SU-DHL-6 (cell line): ENCODE data around the gene VPS13D.

Source experiments
- H2AFZ ChIP-seq: fragments of 200-600 bp; sonication (generic); 2 replicates; pipeline ENCODE4 v1.6.1; 2014; ENCODE audit warnings: low read depth, mild to moderate bottlenecking, moderate library complexity, mixed read lengths, antibody characterized with exemption, low read length; ENCODE audit not compliant: severe bottlenecking
- H3F3A ChIP-seq: fragments of 200-600 bp; shearing (Covaris generic); 2 replicates; pipeline ENCODE4 v1.6.0; 2016; ENCODE audit warnings: antibody characterized with exemption, mild to moderate bottlenecking; ENCODE audit not compliant: insufficient read depth
- H3K27ac ChIP-seq: fragments of 200-600 bp; sonication (generic); 2 replicates; pipeline ENCODE4 v1.5.1; 2016; ENCODE audit warnings: low read depth, mild to moderate bottlenecking, low read length, moderate library complexity, mixed read lengths
- H3K27me3 ChIP-seq: fragments of 200-600 bp; sonication (generic), shearing (Covaris generic); 2 replicates; pipeline ENCODE4 v1.6.0; 2014; ENCODE audit warnings: mild to moderate bottlenecking, low read length
- H3K36me3 ChIP-seq: fragments of 200-600 bp; sonication (generic); 2 replicates; pipeline ENCODE4 v1.6.1; 2014; ENCODE audit warnings: mild to moderate bottlenecking, low read length, mixed read lengths
- H3K4me2 ChIP-seq: fragments of 300-600, 200-600 bp; shearing (Covaris generic), sonication (generic); 2 replicates; pipeline ENCODE4 v1.6.0; 2014; ENCODE audit warnings: low read length, low read depth, mild to moderate bottlenecking; ENCODE audit not compliant: poor library complexity, severe bottlenecking
- H3K4me3 ChIP-seq: fragments of 200-600 bp; sonication (generic); 2 replicates; pipeline ENCODE4 v1.5.1; 2014; ENCODE audit warnings: antibody characterized with exemption, low read length, mild to moderate bottlenecking, mixed read lengths; ENCODE audit not compliant: insufficient read depth, poor library complexity, severe bottlenecking
- H3K79me2 ChIP-seq: fragments of 200-600 bp; sonication (generic); 2 replicates; pipeline ENCODE4 v1.6.1; 2014; ENCODE audit warnings: mild to moderate bottlenecking, low read length, moderate library complexity; ENCODE audit not compliant: insufficient read depth
- H3K9ac ChIP-seq: fragments of 200-600 bp; sonication (generic); 2 replicates; pipeline ENCODE4 v1.7.0; 2014; ENCODE audit warnings: mild to moderate bottlenecking, low read length
- H3K9me2 ChIP-seq: fragments of 200-600 bp; sonication (generic); replicated peaks from 2 replicates; pipeline ENCODE4 v1.6.1; 2014; ENCODE audit warnings: low read length; ENCODE audit not compliant: insufficient read depth
- H3K9me3 ChIP-seq: fragments of 200-600 bp; sonication (generic); 2 replicates; pipeline ENCODE4 v1.6.1; 2014; ENCODE audit warnings: low read length, mixed read lengths; ENCODE audit not compliant: insufficient read depth
- H4K20me1 ChIP-seq: fragments of 200-600 bp; sonication (generic); 2 replicates; pipeline ENCODE4 v1.6.1; 2014; ENCODE audit warnings: low read depth, mild to moderate bottlenecking, antibody characterized with exemption, low read length, moderate library complexity, mixed read lengths
- CTCF ChIP-seq: fragments of 200-600 bp; sonication (generic); IDR thresholded peaks from one replicate; pipeline ENCODE4 v1.5.1; 2017; ENCODE audit warnings: antibody characterized with exemption, mild to moderate bottlenecking, low read length, moderate library complexity; ENCODE audit not compliant: insufficient read depth, poor library complexity, severe bottlenecking
- EZH2phosphoT487 ChIP-seq: fragments of 200-600 bp; sonication (generic), shearing (Covaris generic); conservative IDR thresholded peaks from 2 replicates; pipeline ENCODE4 v1.6.1; 2018; ENCODE audit warnings: mild to moderate bottlenecking, antibody characterized with exemption, low read length, moderate library complexity, mixed read lengths

The VPS13D gene

GRCh38 chr1:12546771-12547585 is 317.1 kb downstream of the VPS13D start:
- Histone ChIP-seq H3K36me3 (no peaks in the 10 kb centered on the region), H3F3A (no peaks in the 10 kb centered on the region), H3K27ac (no peak overlapping the region), H4K20me1 (no peaks in the 10 kb centered on the region), H3K27me3 (no peaks in the 10 kb centered on the region), H3K9me3 (no peaks in the 10 kb centered on the region), H3K4me2 (no peak overlapping the region), H3K4me3 (no peak overlapping the region), H3K9me2 (no peaks in the 10 kb centered on the region), H3K79me2 (no peaks in the 10 kb centered on the region), H2AFZ (no peak overlapping the region), H3K9ac (no peak overlapping the region)
- TF ChIP-seq CTCF (no peak), EZH2phosphoT487 (no peak)

- H3K4me3 ChIP-seq = no peak overlapping the region
- H3K4me2 ChIP-seq = no peak overlapping the region
- H3F3A ChIP-seq = no peaks in the 10 kb centered on the region
- no peaks in the 10 kb centered on the region for H3K79me2 ChIP-seq
- H3K27me3 ChIP-seq = no peaks in the 10 kb centered on the region
- H3K36me3 ChIP-seq = no peaks in the 10 kb centered on the region
- H3K9ac ChIP-seq = no peak overlapping the region
- H3K9me2 ChIP-seq = no peaks in the 10 kb centered on the region
- H2AFZ ChIP-seq = no peak overlapping the region
- no peak overlapping the region for H3K27ac ChIP-seq
- no peaks in the 10 kb centered on the region for H3K9me3 ChIP-seq
- no peak for TF ChIP-seq EZH2phosphoT487
- no peaks in the 10 kb centered on the region for H4K20me1 ChIP-seq
Observed at GRCh38 chr1:12547586-12548225, 317.9 kb downstream of the VPS13D start.

- Histone ChIP-seq H3K9me2 (no peaks in the 10 kb centered on the region), H4K20me1 (no peaks in the 10 kb centered on the region), H3K4me2 (no peak overlapping the region), H3K27ac (no peak overlapping the region), H3K9ac (no peak overlapping the region), H3K79me2 (no peaks in the 10 kb centered on the region), H3F3A (no peaks in the 10 kb centered on the region), H3K9me3 (no peaks in the 10 kb centered on the region), H3K36me3 (no peaks in the 10 kb centered on the region), H3K27me3 (no peaks in the 10 kb centered on the region), H3K4me3 (no peak overlapping the region), H2AFZ (no peak overlapping the region)
- TF ChIP-seq EZH2phosphoT487 (no peak), CTCF (no peak)
Observed at GRCh38 chr1:12548279-12548972, 318.6 kb downstream of the VPS13D start.
